NCI-H2171 (cell line): ENCODE results near the gene TRIP10.

Experiments used
- DNase-seq: peaks from one replicate; lab custom pipeline; 2025; lab: John Stamatoyannopoulos, UW

TRIP10 gene

DNA sequence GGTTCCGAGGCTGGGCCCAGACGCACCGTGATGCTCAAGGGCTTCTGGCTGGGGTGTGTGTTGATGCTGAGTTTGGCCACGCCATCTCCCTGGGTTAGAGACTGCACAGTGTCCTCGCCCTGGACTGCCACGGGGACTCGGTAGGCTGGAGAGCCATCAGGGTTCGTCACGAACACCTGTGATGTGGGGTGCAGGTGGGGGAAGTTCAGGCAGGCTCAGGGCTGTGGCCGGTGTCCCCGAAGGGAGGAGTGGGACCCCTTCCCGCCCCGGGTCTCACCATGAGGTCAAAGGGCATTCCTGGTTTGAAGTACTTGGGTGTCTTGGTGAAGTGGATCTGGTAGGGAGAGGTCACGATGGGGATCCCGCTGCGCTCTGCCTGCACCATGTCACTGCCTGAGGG is 27.2 kb upstream of the TRIP10 start:
- DNase-seq, result no peak

DNA sequence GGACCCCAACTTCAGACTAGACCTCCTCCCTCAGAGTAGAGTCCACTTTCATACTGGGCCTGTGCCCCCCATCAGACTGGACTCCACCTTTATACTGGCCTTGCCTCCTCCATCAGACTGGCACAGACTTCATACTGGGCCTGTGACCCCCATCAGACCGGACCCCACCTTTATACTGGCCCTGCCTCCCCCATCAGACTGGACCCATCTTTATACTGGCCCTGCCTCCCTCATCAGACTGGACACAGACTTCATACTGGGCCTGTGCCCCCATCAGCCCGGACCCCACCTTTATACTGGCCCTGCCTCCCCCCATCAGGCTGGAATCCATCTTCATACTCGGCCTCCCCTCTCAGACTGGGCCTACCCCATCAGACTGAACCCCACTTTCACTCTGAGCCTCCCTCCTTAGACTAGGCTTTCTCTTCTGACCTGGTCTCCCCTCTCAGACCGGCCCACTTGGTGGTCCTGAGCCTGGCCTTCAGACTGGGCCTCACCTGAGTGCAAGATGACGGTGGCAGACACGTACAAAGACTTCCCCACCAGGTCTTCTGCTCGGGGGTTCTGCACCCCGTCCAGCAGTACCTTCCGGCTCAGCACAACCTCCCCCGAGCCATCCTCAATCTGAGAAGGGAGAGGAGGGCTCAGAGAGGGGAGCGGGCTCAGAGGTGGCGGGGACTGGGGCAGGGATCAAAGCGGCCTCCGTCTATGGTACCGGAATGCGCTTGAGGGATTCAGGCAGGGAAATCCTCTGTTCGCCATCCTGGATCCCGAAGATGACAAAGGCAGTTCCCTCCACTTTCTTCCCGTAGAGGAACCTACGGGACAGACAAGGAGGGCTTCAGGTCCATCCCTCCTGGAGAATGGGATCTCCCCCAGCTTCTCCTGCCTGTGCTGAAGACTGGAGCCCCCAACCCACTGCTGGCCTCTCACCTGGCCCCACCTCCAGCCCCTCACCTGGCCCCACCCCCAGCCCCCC is 26.5 kb upstream of the TRIP10 start:
- DNase-seq, result no peak

DNA sequence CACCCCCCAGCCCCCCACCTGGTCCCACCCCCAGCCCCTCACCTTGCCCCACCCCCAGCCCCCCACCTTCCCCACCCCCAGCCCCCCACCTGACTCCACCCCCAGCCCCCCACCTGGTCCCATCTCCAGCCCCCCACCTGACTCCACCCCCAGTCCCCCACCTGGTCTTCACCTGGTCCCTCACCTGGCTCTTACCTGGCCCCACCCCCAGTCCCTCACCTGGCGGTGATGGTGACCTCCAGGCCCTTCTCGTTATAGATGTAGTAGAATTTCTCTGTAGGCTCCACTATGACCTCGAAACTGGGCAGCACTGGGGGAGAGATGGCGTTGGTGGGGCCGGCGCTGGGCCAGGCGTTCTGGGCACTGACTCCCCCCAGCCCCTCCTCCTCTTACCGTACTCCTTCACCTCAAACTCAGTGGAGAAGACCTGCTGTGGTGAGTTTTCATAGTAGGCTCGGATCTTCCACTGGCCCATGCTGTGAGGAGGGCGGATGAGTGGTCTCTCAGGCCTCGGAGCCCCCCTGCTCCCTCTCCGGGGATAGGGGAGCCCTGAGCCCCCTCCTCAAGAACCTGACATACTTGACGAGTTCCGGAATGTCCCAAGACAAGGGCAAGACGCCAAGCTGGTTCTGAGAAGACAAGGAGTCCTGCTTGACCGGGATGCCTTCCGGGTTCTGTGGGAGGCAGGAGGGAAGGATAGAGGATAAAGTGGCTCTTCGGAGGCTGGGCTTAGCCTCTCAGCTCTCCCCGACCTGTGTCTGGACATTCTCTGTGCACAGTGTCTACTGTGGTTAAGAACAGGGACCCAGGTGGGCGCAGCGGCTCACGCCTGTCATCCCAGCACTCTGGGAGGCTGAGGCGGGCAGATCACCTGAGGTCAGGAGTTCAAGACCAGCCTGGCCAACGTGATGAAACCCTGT is 25.4 kb upstream of the TRIP10 start:
- DNase-seq, result no peak

DNA sequence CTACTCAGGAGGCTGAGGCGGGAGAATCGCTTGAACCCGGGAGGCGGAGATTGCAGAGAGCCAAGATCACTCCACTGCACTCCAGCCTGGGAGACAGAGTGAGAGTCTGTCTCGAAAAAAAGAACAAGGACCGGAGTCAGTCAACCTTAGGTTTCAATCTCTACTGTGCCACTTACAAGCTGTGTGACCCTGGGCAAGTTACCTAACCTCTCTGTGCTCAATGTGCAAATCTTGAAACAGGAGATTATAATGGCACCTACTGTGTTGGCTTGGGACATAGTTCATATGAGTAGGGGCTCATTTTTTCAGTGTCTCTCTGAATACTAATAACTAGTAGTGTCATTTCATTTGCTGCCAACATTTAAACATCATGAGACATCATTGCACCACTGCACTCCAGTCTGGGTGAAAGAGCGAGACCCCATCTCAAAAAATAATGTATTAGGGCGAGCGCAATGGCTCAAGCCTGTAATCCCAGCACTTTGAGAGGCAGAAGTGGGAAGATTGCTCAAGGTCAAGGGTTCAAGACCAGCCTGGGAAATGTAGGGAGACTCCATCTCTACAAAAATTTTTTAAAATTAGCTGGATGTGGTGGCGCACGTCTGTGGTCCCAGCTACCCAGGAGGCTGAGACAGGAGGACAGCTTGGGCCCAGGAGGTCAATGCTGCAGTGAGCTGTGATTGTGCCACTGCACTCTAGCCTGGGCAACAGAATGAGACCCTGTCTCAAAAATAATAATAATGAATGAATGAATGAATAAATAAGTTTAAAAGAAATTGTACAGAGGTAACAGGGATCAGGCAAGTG is 24.5 kb upstream of the TRIP10 start:
- DNase-seq, result no peak

DNA sequence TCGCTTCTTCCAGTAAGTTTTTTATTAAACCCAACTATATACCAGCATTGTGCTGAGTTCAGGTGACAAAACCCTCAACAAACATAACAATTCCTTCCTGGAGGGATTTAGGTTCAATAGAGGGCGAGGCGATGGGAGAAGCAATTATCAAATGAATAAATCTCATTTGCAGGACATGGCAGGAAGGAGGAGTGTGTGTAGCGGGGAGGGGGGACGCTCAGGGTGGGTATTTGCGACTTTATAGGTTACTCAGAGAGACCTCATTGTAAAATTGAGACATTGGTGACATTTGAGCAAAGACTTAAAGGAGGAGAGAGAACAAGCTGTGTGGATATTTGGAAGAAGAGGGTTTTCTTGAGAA is 22.9 kb upstream of the TRIP10 start:
- DNase-seq, result no peak

DNA sequence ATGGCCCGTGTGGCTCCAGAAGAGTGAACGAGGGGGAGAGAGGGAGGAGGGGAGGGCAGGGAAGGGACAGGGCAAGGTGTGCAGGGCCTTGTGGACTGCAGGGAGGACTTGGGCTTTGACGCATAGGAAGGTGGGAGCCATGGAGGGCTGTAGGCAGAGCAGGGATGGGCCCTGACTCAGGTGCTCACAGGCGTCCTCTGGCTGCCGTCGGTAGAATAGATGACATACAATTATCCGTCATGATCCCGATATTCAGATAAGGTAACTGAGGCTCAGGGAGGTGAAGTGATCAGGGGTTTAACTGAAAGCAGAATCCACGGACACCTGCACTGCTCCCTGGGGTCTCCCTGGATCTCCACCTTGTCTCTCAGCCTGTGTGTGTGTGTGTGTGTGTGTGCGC is 22.4 kb upstream of the TRIP10 start:
- no peak for DNase-seq

DNA sequence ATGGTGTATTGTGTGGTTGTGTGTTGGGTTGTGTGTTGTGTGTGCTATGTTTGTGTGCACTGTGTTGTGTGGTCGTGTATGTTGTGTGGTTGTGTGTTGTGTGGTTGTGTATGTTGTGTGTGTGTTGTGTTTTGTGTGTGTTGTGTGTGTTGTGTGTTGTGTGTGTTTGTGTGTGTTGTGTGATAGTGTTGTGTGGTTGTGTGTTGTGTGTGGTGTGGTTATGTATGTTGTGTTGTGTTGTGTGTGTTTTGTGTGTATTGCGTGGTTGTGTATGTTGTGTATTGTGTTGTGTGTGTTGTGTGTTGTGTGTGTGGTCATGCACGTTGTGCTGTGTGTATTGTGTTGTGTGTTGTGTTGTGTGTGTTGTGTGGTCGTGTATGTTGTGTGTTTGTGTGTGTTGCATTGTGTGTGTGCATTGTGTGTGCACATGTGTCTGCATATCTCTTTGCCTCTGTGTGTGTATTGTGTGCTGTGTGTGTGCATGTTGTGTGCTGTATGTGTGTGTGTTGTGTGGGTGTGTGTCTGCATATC is 22.0 kb upstream of the TRIP10 start:
- DNase-seq, result no peak

DNA sequence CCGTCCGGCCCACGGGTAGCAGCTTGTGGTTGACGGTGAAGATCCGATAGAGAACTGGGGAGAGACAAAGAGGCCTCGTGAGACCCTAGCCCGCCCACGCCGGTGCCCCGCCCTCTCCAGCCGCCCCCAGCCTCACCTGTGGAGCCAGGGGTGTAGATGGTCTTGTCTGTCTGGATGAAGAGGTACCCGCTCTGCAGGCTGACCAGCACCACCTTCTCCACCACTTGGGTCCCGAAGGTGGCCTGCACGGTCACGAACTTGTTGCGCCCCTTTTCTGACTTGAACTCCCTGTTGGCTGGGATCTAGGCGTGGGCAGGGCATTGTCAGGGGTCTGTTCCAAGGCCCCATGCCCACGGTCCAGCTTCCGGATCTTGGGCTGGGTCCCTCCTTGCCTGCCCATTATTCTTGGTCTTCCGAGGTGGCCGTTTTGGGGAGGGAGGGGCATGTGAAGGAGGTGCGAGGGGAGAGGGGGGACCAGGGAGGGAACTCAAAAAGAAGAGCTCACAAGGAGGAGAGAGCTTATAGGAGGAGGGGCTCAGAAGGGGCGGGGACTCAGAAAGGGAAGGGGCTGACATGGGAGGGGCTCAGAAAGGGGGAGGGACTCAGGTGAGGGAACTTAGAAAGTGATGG is 21.3 kb upstream of the TRIP10 start:
- no peak for DNase-seq

DNA sequence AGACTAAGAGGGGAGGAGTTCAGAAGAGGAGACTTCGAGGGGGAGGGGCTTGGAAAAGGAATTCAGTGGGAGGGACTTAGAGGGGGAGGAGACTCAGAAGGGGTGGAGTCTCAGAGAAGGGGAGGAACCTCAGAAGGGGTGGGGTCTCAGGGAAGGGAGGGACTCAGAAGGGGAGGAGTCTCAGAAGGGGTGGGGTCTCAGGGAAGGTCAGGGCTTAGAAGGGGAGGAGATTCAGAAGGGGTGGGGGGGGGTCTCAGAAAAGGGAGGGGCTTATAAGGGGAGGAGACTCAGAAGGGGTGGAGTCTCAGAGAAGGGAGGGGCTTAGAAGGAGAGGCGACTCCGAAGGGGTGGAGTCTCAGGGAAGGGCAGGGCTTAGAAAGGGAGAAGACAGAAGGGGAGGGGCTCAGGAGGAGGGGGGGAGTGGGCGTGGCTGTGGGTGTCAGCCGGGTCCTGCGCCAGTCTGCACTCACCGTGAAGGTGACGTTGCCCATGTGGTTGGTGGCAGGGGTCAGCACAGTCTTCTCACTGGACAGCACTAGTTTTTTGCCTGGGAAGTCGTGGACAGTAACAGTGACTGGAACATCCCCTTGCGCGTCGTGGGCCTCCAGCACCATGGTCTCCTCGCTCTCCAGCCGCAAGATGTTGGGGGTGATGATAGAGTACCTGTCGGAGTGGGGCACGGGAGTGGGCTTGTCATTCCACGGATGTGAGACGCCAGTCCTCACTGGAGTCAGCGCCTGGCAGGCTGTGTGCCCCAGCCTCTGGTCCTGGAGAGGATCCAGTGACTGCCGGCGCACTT is 20.5 kb upstream of the TRIP10 start:
- no peak for DNase-seq

DNA sequence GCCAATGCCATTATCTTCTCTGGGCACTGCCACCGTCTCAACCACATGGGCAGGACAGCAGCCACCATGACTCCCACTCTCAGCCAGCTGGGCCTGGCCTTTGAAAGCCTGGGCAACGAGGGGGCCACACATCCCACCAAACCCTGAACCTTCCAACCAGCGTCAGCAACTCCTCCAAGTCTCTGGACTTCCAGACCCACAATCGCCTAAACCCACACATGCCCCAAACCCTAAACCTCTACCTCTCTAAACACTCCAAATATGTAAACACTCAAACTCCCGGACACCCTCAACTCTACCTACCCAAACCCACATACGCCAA is 20.0 kb upstream of the TRIP10 start:
- no peak for DNase-seq

DNA sequence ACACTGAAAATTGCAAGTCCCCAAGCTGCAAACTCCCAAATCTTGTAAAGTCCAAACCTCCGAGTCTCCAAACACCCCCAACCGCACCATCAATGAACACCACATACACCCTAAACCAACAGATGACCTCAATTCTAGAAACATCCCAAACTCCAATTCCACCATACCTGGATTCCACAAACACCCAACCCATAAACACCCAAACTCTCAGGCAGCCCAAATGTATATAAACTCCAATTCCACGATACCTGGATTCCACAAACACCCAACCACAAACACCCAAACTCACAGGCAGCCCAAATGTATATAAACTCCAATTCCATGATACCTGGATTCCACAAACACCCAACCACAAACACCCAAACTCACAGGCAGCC is 19.5 kb upstream of the TRIP10 start:
- no peak for DNase-seq

DNA sequence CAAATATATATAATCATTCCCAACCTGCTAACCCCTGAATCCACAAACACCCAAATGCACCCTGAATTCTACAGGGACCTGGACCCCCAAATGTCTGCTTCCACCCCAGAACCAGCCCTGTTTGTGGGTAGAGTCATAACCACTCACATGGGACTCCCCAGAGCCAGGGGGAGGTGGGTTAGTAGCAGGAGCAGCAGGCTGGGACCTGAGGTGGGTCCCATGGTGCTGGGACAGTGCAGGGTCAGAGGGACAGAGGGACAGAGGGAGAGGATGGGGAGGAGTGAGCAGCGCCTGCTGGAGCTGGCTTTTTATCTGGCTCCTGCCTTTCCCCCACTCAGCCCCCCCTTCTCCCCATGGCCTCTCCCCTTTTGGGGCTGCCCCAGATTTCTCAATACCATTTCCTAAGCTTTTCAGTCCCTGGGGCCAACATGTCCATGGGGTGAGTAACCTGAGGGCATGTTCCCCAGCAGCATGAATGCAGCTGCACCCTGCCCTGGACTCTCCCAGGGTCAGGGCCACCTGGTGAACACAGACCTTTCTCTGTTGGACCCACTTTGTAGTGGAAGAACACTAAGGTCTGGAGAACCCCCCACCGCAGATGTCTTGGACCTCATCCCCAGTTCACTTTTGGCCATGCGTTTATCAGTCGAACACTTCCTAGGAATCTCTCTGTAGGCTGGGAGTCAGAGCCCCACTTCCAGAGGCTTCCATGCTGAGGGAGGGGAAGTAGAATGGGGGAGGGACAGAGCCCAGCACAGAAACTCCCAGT is 18.9 kb upstream of the TRIP10 start, which contains the start of gene C3:
TSS of gene C3 (minus strand) at position 282 of the 769 bp plus-strand sequence. CDS start at position 221, 61 bp downstream.
- no peak for DNase-seq

DNA sequence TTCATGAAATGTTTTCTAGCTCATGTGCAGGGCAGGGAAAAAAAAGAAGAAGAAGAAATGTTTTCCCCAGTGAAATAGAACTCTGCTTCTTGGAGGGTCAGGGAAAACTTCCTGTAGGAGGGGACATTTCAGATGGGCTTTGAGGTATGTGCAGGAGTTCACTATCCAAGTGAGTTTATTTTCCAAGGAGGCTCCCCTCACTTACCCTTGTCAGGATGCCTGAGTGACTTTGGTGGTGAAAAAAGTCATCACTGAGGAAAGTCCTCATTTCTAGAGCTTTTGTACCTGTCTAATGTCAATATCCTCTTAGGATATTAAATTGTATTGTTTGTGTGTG is 18.4 kb upstream of the TRIP10 start:
- DNase-seq, result no peak

DNA sequence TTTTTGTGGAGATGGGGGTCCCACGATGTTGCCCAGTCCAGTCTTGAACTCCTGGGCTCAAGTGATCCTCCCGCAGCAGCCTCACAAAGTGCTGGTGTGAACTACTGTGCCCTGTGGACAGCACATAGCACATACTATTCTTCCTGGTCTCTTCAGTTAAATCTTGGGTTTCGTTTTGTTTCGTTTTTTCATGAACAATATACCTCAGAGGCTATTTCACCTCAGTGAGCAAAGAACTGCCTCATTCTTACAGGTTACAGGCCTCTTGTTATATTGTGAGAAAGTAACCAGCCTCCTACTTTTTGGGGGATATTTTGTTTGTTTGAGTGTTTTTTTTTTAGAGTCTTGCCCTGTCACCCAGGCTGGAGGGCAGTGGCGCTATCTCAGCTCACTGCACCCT is 17.7 kb upstream of the TRIP10 start:
- DNase-seq, result no peak

DNA sequence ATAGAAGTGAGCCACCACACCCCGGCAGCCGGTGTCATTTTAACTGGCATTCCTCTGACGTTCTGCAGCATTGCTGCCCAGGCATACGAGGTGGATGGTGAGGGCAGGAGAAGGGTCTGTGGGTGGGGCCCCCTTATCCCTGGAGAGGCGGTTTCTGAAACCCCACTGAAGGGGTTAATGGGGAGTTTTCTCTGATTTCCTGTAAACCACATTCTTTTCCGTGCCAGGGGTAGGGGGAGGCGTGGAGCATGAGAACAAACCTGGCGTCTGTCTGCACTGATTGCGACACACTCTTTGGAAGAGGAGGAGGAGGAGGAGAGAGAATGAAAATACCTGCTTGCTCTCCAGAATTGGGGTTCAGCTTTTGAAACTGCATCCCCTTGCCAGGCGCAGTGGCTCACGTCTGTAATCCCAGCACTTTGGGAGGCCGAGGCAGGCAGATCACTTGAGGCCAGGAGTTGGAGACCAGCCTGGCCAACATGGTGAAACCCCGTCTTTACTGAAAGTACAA is 16.3 kb upstream of the TRIP10 start:
- DNase-seq, result no peak

DNA sequence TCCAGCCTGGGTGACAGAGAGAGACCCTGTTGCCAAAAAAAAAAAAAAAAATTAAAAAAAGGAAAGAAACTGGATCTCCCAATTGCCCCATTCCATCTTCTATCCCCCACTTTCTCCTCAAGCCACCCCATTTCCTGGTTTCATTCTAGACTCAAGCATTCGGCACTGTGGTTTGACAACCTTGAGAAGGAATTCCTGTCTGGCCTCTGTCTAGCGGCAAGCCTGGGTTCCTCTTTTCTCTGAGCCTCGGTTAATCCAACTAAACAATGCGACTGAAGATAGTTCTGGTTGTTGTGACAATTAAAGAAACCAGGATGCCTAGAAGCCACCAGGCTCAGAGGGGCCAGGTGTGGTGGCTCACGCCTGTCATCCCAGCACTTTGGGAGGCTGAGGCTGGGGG is 15.7 kb upstream of the TRIP10 start:
- no peak for DNase-seq

DNA sequence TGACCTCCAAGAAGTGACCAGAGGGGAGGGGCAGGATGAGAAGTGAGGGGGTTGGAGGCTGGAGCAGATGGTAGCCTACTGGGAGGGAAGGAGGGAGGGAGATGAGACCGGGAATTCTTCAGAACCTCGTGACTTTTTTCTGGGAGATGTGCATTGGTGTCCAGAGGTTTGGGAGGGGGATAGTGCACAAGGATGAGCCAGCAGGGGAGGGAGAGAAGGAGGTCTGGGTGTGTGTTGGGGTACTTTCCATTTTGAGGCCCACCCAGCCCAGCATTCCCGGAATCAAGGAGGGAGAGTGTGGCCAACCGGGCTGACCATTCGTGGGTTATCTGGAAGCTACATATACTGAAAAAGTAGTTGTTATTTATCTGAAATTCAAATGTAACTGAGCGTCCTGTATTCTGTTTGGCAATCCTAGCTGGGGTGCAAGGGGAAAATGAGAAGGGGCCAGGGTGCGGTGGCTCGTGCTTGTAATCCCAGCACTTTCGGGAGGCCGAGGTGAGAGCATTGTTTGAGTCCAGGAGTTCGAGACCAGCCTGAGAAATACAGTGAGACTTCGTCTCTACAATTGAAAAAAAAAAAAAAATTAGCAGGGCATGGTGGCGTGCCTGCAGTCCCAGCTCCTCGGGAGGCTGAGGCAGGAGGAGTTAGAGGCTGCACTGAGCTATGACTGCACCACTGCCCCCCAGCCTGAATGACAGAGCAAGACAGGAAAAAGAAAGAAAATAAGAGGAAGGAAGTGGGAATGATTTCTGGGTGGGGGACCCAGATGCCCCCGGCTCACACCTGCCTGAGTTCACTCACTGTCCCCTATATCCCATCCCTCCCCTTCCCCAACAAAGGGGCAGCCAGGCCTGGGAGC is 14.6 kb upstream of the TRIP10 start:
- DNase-seq, result no peak

DNA sequence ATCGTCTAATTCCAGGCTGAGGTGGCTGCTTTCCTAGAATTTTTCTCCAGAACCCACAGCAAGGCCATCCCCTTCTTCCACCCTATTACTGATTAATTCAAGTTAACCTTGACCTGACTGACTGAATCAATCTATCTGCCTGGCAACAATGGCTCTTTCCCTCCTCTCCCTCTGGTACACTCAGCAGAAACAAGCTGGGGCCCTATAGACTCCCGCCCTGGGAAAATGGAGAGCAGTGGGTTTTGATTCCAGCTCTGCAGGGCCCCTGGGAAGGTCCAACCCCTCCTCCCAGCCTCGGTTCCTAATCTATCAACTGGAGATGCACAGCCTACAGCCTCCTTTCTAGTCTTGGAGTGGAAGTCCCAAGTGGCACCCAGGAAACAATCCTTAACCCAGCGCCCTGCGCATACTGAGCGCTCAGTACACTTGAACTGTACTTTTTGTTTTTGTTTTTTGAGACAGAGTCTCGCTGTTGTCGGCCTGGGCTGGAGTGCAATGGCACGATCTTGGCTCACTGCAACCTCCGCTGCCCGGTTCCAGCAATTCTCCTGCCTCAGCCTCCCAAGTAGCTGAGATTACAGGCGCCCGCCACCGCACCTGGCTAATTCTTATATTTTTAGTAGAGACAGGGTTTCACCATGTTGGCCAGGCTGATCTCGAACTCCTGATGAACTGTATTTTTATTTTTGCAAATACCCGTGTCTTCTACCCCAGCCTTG is 13.8 kb upstream of the TRIP10 start:
- DNase-seq, result no peak
